ENCODE results near the gene ZDHHC1. TPM values are rescaled to one million over a fixed set of nuclear protein-coding genes. Genes with fewer than 3 reads are reported as not detected.
"Not testable (repeated sequence)": the region's sequence is repeated elsewhere in the genome, so short reads cannot be mapped to it uniquely, and the experiment has no call there.

ZDHHC1 gene
- total RNA-seq, 3 donors from 2014 or later = 17.4 to 20.3 (median 19.3) TPM

DNA sequence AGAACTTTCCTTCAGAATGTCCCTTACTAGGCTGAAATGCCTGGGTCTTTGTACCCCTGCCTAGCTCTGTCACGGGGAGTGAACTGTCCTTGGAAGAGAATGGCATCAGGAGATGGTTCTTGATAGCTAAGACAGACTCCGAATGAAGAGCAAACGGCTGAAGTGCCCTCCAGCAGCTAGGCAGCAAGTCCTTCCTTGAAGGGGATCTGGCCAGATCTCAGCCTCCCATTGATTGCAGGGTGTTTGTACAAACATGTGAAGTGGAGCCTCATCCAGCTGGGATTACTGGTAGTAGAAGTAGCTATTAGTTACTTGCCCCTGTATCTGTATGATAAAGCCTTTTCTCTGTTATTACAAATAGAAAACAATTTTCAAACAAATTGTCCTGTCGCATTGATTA is 58.7 kb downstream of the ZDHHC1 start:
- DNase-seq (ENCODE audit: low spot score in 2 of 2) = no peak

DNA sequence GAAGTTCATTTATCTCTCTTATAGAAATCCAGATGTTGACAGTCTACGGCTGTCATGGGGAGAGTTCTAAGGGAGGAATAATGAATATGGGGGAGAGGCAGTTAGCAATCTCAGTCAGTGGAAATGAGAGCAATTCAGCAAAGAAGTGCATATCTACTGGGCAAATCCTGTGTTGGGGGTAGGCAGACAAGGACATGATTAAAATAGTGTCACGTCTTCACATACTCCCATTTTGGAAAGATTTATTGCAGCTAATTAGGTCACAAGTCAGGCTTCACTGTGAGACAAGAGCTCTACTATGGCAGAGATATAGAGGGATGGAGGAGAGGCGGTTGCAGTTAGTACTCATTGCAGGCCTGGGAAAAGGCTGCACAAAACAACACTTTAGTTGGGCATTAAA is 59.9 kb downstream of the ZDHHC1 start:
- no peaks in the 10 kb centered on the region for H3K36me3 ChIP-seq
- no peak overlapping the region for H3K4me3 ChIP-seq
- H3K27ac ChIP-seq = no peak overlapping the region
- TF ChIP-seq POLR2A (IDR thresholded peaks at IDR 0.05) (no peak), POLR2AphosphoS5 (IDR thresholded peaks at IDR 0.05) (no peak)
- no peak for DNase-seq (ENCODE audit: low spot score in 2 of 2)
- H3K4me1 ChIP-seq = no peaks in the 10 kb centered on the region
- H3K9me3 ChIP-seq = no peaks in the 10 kb centered on the region
- intact Hi-C loops (cut with DNase I; ENCODE audit: low total_unique reads) = no loop called here
- no peaks in the 10 kb centered on the region for H3K27me3 ChIP-seq

More for the DNA sequence above, 58.7 kb downstream of the ZDHHC1 start:
- intact Hi-C loops (cut with DNase I; ENCODE audit: low total_unique reads) = no loop called here
- TF ChIP-seq, protein P1, sequence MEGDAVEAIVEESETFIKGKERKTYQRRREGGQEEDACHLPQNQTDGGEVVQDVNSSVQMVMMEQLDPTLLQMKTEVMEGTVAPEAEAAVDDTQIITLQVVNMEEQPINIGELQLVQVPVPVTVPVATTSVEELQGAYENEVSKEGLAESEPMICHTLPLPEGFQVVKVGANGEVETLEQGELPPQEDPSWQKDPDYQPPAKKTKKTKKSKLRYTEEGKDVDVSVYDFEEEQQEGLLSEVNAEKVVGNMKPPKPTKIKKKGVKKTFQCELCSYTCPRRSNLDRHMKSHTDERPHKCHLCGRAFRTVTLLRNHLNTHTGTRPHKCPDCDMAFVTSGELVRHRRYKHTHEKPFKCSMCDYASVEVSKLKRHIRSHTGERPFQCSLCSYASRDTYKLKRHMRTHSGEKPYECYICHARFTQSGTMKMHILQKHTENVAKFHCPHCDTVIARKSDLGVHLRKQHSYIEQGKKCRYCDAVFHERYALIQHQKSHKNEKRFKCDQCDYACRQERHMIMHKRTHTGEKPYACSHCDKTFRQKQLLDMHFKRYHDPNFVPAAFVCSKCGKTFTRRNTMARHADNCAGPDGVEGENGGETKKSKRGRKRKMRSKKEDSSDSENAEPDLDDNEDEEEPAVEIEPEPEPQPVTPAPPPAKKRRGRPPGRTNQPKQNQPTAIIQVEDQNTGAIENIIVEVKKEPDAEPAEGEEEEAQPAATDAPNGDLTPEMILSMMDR (IDR thresholded peaks at IDR 0.05) = no peak
- TF ChIP-seq POLR2AphosphoS5 (IDR thresholded peaks at IDR 0.05) (no peak), POLR2A (IDR thresholded peaks at IDR 0.05) (no peak)
- Histone ChIP-seq H3K27ac (no peak overlapping the region), H3K4me3 (no peak overlapping the region), H3K36me3 (no peaks in the 10 kb centered on the region), H3K4me1 (no peaks in the 10 kb centered on the region), H3K27me3 (no peaks in the 10 kb centered on the region), H3K9me3 (no peaks in the 10 kb centered on the region)

DNA sequence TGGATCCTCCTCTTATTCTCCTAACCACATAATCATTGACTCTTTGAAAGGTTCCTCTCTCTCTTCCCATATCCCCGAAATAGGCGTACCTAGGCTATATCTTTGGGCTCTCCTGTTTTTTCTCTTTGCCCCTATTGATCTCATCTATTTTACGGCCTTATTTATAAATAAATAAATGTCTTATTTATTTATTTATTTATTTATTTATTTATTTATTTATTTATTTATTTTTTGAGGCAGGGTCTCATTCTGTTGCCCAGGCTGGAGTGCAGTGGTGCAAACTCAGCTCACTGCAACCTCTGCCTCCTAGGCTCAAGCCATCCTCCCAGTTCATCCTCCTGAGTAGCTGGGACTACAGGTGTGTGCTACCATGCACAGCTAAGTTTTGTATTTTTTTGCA is 63.8 kb downstream of the ZDHHC1 start:
- H3K36me3 ChIP-seq; intact Hi-C loops (cut with DNase I; ENCODE audit: low total_unique reads); H3K27ac ChIP-seq; H3K27me3 ChIP-seq; H3K4me1 ChIP-seq; DNase-seq (ENCODE audit: low spot score in 2 of 2); H3K4me3 ChIP-seq; H3K9me3 ChIP-seq: not testable (repeated sequence)

DNA sequence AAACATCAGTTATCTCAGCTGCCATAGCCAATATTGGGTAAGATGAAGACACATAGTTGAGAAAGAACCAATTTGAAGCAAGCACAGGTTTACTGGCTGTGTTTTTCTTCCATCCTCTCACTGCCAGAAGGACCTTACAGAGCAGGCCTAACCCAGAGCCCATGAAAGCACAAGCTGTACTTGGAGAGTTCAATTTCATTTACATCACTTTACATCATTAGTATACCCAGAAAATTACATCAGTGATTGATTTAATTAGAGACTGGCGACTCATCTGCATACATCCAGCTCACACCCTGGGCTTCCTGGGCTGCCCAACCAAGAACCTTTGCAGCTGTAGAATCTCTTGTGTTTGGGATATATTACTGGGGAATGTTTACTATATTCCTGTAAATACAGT is 66.0 kb downstream of the ZDHHC1 start:
- Histone ChIP-seq H3K27ac (no peak overlapping the region), H3K9me3 (no peaks in the 10 kb centered on the region), H3K36me3 (no peaks in the 10 kb centered on the region), H3K27me3 (no peaks in the 10 kb centered on the region), H3K4me3 (no peak overlapping the region), H3K4me1 (no peaks in the 10 kb centered on the region)
- no peak for TF ChIP-seq POLR2A (IDR thresholded peaks at IDR 0.05)
- TF ChIP-seq POLR2AphosphoS5 (IDR thresholded peaks at IDR 0.05) = no peak
- TF ChIP-seq, protein P1 (IDR thresholded peaks at IDR 0.05) = no peak
- intact Hi-C loops (cut with DNase I; ENCODE audit: low total_unique reads) = no loop called here
- DNase-seq (ENCODE audit: low spot score in 2 of 2) = no peak

DNA sequence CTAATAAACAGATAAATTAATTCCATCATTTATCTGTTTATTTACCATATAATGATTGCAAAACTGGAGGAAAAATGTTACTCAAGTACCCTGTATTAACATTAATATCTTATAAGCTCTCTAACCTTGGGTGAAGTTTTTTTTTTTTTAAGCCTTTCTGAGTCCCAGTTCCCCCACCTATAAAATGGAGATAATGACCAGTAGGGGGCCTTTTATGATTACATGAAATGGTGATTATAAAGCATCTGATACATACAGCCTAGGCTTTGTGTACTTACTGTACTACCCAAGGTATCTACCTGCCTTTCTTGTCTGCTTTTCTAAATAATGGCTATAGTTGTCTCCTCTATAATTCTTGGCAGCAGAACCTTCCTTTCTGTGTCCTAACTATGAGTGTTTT is 67.1 kb downstream of the ZDHHC1 start:
- no peaks in the 10 kb centered on the region for H3K36me3 ChIP-seq
- no peaks in the 10 kb centered on the region for H3K4me1 ChIP-seq
- H3K27ac ChIP-seq = no peak overlapping the region
- no peaks in the 10 kb centered on the region for H3K9me3 ChIP-seq
- TF ChIP-seq, protein P1 (IDR thresholded peaks at IDR 0.05) = no peak
- no peak for TF ChIP-seq POLR2A (IDR thresholded peaks at IDR 0.05)
- TF ChIP-seq POLR2AphosphoS5 (IDR thresholded peaks at IDR 0.05) = no peak
- no peak for DNase-seq (ENCODE audit: low spot score in 2 of 2)
- H3K4me3 ChIP-seq = no peak overlapping the region
- no peaks in the 10 kb centered on the region for H3K27me3 ChIP-seq
- intact Hi-C loops (cut with DNase I; ENCODE audit: low total_unique reads) = no loop called here

DNA sequence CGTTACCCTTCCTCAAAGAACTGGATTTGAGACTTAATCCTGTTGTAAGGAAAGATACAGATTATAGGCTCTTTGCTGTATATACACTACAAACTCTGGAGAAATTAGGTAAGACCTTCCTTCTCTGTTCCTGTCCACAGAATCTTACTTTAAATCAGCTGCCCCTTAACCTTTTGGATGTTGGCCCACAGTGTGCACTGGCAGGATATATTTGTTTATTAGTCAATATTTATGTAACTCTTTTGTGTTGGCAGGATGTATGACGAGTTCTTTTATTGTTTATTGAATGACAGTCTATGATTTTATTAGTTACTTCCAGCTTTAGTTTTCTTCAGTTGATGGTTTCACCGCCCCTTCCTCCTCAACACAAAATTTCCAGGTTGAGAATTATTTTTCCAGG is 69.9 kb downstream of the ZDHHC1 start:
- TF ChIP-seq POLR2A (IDR thresholded peaks at IDR 0.05) (no peak), POLR2AphosphoS5 (IDR thresholded peaks at IDR 0.05) (no peak)
- TF ChIP-seq, protein P1 (IDR thresholded peaks at IDR 0.05) = no peak
- H3K27me3 ChIP-seq = no peaks in the 10 kb centered on the region
- peak in 1 of 2 donors; percentile 59 for DNase-seq (ENCODE audit: low spot score in 2 of 2)
- H3K4me3 ChIP-seq = no peak overlapping the region
- H3K27ac ChIP-seq = no peak overlapping the region
- H3K4me1 ChIP-seq = no peaks in the 10 kb centered on the region
- H3K9me3 ChIP-seq = no peaks in the 10 kb centered on the region
- intact Hi-C loops (cut with DNase I; ENCODE audit: low total_unique reads) = no loop called here
- no peaks in the 10 kb centered on the region for H3K36me3 ChIP-seq
